GM19043 (cell line): ENCODE measurements around the gene RDH12.
"Not testable (repeated sequence)": the region's sequence is repeated elsewhere in the genome, so short reads cannot be mapped to it uniquely, and the experiment has no call there.

ENCODE experiments used
- ATAC-seq: cut with Tn5 transposase; IDR thresholded peaks from one replicate; pipeline ENCODE4 v1.9.1; 2021; ENCODE audit warnings: low read depth; ENCODE audit not compliant: unreplicated experiment

RDH12 gene

GRCh38 chr14:67704484-67705089 is 2.9 kb downstream of the RDH12 start:
- no peak for ATAC-seq

- ATAC-seq, result no peak
Measured at GRCh38 chr14:67705211-67705610, 3.5 kb downstream of the RDH12 start.

GRCh38 chr14:67709346-67709745 is 7.7 kb downstream of the RDH12 start:
- not testable (repeated sequence) for ATAC-seq

- not testable (repeated sequence) for ATAC-seq
Measured at GRCh38 chr14:67709796-67710195, 8.1 kb downstream of the RDH12 start.

- ATAC-seq, result no peak
Measured at GRCh38 chr14:67710209-67710608, 8.5 kb downstream of the RDH12 start.

- no peak for ATAC-seq
Measured at GRCh38 chr14:67717048-67717447, 15.4 kb downstream of the RDH12 start.

- ATAC-seq, result no peak
Measured at GRCh38 chr14:67718265-67718664, 16.6 kb downstream of the RDH12 start.

GRCh38 chr14:67719385-67719784 is 17.7 kb downstream of the RDH12 start:
- ATAC-seq, result not testable (repeated sequence)

- no peak for ATAC-seq
Measured at GRCh38 chr14:67719866-67720265, 18.2 kb downstream of the RDH12 start.

- ATAC-seq, result no peak
Measured at GRCh38 chr14:67721875-67722274, 20.2 kb downstream of the RDH12 start.

GRCh38 chr14:67722293-67722692 is 20.6 kb downstream of the RDH12 start:
- no peak for ATAC-seq

- ATAC-seq, result no peak
Measured at GRCh38 chr14:67725171-67725570, 23.5 kb downstream of the RDH12 start.

- no peak for ATAC-seq
Measured at GRCh38 chr14:67727361-67727760, 25.7 kb downstream of the RDH12 start.

- ATAC-seq, result no peak
Measured at GRCh38 chr14:67728258-67728657, 26.6 kb downstream of the RDH12 start.

GRCh38 chr14:67729072-67729885 is 27.6 kb downstream of the RDH12 start:
- ATAC-seq, result no peak

GRCh38 chr14:67733616-67734015 is 31.9 kb downstream of the RDH12 start:
- ATAC-seq, result no peak

GRCh38 chr14:67734675-67735074 is 33.0 kb downstream of the RDH12 start:
- ATAC-seq, result no peak

- no peak for ATAC-seq
Measured at GRCh38 chr14:67735336-67736147, 33.9 kb downstream of the RDH12 start.

- no peak for ATAC-seq
Measured at GRCh38 chr14:67736771-67737170, 35.1 kb downstream of the RDH12 start.

- no peak for ATAC-seq
Measured at GRCh38 chr14:67738740-67739504, 37.2 kb downstream of the RDH12 start.

- ATAC-seq, result no peak
Measured at GRCh38 chr14:67744046-67744445, 42.4 kb downstream of the RDH12 start.
